HUES6 (cell line): ENCODE results near the gene BLMH.

ENCODE experiments used
- H3K27ac ChIP-seq: 2 replicates; pipeline ENCODE4 v1.7.0; 2013; ENCODE audit warnings: low read depth, mild to moderate bottlenecking, low read length, inconsistent platforms
- H3K27me3 ChIP-seq: 2 replicates; pipeline ENCODE4 v1.6.1; 2013; ENCODE audit warnings: low read length; ENCODE audit not compliant: control insufficient read depth, insufficient read depth
- H3K36me3 ChIP-seq: 2 replicates; pipeline ENCODE4 v1.6.1; 2013; ENCODE audit warnings: low read length; ENCODE audit not compliant: control insufficient read depth, insufficient read depth
- H3K4me1 ChIP-seq: 2 replicates; pipeline ENCODE4 v1.6.1; 2013; ENCODE audit warnings: low read length; ENCODE audit not compliant: control insufficient read depth, insufficient read depth
- H3K4me3 ChIP-seq: 2 replicates; pipeline ENCODE4 v1.5.1; 2013; ENCODE audit warnings: low read depth, low read length
- H3K9ac ChIP-seq: one replicate; pipeline ENCODE4 v1.6.1; 2013; ENCODE audit warnings: mild to moderate bottlenecking, low read length
- H3K9me3 ChIP-seq: 2 replicates; pipeline ENCODE4 v1.6.1; 2013; ENCODE audit warnings: low read depth, low read length; ENCODE audit not compliant: control insufficient read depth, insufficient read depth

BLMH gene

DNA sequence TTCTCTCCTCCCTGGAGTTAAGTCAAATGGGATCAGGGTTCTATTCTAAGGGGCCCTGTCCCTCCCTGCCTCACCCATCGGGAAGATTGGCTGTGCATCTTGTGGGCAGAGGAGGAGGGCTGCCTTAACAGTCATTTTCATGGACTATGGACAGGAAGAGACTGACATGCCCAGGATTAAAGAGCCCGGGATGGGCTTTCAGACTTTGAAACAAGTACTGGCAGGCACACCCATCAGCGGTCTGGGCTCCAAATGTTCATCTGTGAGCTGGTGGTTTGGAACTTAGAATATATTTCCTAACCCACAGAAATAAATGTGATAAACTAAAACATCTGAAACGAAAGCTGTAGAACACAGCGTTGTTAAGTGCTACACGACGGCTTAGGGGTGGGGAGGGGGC lies 62.7 kb downstream of the BLMH start:
- no peaks in the 10 kb centered on the region for H3K4me1 ChIP-seq
- peaks cover 46% of the 10 kb centered on the region for H3K27me3 ChIP-seq

DNA sequence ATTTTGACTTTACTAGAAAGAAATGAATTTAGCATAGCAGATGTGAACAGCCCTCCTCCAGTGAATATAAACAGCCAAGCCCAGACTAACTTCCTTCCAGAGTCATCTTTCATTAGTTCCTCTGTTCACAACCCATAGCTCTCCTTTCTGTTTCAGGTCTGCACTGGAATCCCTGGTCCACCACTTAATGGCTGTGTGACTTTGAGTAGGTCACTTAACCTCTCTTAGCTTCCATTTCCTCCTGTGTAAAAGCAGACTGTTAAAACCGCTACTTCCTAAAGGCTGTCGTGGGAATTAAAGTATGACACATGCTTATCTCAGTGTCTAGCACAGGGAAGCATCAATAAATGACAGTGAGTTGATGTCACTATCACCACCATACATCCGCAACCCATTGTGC lies 63.7 kb downstream of the BLMH start:
- peaks cover 36% of the 10 kb centered on the region for H3K27me3 ChIP-seq
- no peaks in the 10 kb centered on the region for H3K9me3 ChIP-seq
- no peak overlapping the region for H3K9ac ChIP-seq
- no peak overlapping the region for H3K4me3 ChIP-seq
- H3K27ac ChIP-seq: no peak overlapping the region
- no peaks in the 10 kb centered on the region for H3K36me3 ChIP-seq
- H3K4me1 ChIP-seq: no peaks in the 10 kb centered on the region

More for the DNA sequence above, 62.7 kb downstream of the BLMH start:
- Histone ChIP-seq H3K36me3 (no peaks in the 10 kb centered on the region), H3K27ac (no peak overlapping the region), H3K9me3 (no peaks in the 10 kb centered on the region), H3K9ac (no peak overlapping the region), H3K4me3 (no peak overlapping the region)

DNA sequence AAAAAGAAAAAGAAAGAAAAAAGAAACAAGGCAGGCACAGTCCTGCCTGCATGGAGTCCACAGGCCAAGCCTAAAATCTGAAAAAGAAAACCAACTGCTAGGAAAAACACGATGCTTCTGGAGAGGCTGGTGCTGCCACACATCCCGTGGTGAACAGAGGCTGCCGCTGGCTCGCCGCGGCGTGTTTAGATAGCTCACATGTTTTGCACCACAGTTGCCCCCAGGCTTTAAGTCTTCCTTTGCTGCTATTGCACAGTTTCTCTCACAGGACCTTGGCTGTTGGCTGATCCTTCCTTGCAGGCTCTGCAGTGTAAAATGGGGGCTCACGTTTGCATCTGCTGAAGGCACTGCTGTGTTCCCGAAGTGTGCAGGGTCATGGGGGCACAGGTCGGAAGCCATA lies 64.9 kb downstream of the BLMH start:
- no peaks in the 10 kb centered on the region for H3K4me1 ChIP-seq
- H3K27ac ChIP-seq: no peak overlapping the region
- no peak overlapping the region for H3K4me3 ChIP-seq
- H3K36me3 ChIP-seq: no peaks in the 10 kb centered on the region
- H3K9me3 ChIP-seq: no peaks in the 10 kb centered on the region
- H3K27me3 ChIP-seq: peaks cover 25% of the 10 kb centered on the region; the same call in 1 of the 2 replicates
- no peak overlapping the region for H3K9ac ChIP-seq

DNA sequence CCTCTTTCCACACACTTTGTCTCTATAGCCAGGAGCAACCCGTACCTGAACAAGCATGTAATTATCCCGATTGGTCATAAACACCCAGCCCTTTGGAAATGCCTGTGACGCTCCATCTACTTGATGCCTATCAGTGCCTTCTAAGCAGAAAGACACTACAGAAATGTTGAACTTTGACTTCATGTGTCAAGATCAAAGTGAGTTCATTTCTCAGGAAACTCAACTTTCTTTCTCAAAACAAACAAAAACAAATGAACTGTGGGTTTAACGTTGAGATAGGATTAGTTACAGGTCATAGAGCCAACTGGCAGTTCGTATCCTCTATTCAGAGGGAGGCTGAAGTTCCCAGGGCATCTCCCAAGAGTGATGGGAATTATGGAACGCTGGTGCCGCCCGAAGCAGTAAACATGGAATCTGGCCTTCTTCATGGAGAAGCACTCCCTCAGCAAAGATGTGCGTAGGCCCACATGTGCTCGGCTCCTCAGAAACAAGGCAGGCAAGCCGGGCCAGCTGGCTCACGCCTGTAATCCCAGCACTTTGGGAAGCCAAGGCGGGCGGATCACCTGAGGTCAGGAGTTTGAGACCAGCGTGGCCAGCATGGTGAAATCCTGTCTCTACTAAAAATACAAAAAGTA lies 65.7 kb downstream of the BLMH start:
- Histone ChIP-seq H3K9me3 (no peaks in the 10 kb centered on the region), H3K27ac (no peak overlapping the region), H3K9ac (no peak overlapping the region), H3K4me3 (no peak overlapping the region), H3K36me3 (no peaks in the 10 kb centered on the region), H3K4me1 (no peaks in the 10 kb centered on the region), H3K27me3 (peaks cover 22% of the 10 kb centered on the region; the same call in 1 of the 2 replicates)

DNA sequence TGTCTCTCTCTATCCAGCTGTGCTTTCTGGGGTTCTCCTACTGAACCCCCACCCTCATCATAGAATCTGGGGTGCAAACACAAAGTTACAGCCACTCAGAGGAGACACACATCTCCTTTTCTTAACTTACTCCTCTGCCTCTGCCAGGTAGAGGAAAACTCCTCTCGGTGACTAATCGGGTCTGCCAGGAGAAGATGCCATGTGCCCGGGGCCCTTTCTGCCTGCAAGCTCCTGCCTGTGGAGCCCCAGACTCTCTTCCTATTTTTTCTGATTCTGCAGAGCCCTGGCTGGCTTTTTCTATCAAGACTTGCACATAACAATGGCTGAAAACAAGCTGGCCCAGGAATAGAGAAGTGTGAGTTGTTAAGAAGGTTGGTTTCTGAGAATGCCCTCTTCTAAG lies 66.6 kb downstream of the BLMH start:
- no peaks in the 10 kb centered on the region for H3K9me3 ChIP-seq
- H3K27me3 ChIP-seq: peaks cover 13% of the 10 kb centered on the region; the same call in 1 of the 2 replicates
- no peaks in the 10 kb centered on the region for H3K36me3 ChIP-seq
- no peak overlapping the region for H3K27ac ChIP-seq
- no peak overlapping the region for H3K4me3 ChIP-seq
- no peak overlapping the region for H3K9ac ChIP-seq
- H3K4me1 ChIP-seq: no peaks in the 10 kb centered on the region

DNA sequence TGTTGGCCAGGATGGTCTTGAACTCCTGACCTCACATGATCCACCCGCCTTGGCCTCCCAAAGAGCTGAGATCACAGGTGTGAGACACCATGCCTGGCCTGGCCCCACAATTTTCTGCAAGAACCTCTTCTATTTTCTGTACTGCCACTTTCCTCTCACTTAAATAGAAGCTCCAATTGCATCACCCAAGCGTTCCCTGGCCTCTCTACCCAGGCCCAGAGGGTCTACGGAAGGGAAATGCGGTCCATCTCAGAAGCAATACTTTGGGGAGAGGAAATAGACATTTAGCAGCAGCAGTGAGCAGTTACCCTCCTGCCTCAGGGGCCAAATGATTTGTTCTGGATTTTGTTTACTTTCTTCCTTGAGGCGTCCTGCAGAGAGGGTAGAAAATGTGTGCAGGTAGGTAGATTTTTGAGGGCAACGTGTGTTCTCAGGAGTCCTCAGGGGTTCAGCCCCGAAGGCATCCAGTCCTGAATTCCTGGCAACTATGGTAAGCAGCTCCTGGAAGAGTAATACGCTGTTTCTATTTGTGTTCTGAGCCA lies 67.3 kb downstream of the BLMH start:
- no peak overlapping the region for H3K9ac ChIP-seq
- H3K27ac ChIP-seq: no peak overlapping the region
- no peaks in the 10 kb centered on the region for H3K9me3 ChIP-seq
- H3K27me3 ChIP-seq: peaks cover 11% of the 10 kb centered on the region; the same call in 1 of the 2 replicates
- H3K4me3 ChIP-seq: no peak overlapping the region
- no peaks in the 10 kb centered on the region for H3K36me3 ChIP-seq
- no peaks in the 10 kb centered on the region for H3K4me1 ChIP-seq

DNA sequence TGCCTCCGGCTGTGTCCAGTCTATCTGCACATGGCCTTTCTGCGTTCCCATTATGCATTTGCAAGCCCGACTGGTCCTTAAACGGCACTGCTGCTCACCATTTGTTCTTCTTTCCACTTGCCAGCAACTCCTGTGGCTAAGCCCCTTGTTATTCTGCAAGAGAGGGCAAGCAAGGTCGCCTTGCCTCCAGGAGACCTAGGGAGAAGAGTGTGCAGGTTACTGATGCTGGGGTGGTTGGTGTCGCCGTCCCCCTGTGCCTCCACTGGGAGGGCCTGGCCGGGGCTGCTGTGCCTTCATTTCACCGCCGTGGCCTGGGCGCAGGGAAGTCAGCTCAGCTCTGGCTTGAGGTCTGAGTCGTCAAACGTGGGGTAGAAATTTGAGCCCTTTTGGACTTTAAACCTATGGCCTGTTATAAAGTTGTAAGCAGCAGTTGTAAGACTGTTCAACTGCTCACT lies 69.0 kb downstream of the BLMH start:
- no peak overlapping the region for H3K27ac ChIP-seq
- H3K9ac ChIP-seq: no peak overlapping the region
- no peak overlapping the region for H3K4me3 ChIP-seq
- no peaks in the 10 kb centered on the region for H3K4me1 ChIP-seq
- no peaks in the 10 kb centered on the region; the same call in 1 of the 2 replicates for H3K27me3 ChIP-seq
- H3K9me3 ChIP-seq: no peaks in the 10 kb centered on the region
- no peaks in the 10 kb centered on the region for H3K36me3 ChIP-seq

DNA sequence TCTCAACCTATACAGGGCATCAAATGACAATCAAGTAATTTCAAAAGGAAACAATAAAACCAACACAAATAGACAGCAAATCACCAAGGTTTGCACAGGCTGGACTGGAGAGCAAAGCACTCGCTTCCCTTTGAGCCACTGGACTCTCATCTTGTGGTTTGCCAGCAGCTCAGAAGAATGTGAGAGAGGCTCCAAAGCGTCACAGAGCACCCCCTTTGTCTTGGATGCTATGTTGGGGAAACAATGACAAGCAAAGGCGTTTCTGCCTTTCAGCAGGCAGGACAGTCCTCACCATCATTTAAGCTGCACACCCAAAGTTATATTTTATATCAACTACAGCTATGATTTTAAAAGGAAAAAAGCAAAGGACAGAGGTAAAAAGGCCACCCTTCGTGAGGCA lies 69.5 kb downstream of the BLMH start:
- Histone ChIP-seq H3K27me3 (no peaks in the 10 kb centered on the region; the same call in 1 of the 2 replicates), H3K4me1 (no peaks in the 10 kb centered on the region), H3K4me3 (no peak overlapping the region), H3K9ac (no peak overlapping the region), H3K27ac (no peak overlapping the region), H3K9me3 (no peaks in the 10 kb centered on the region), H3K36me3 (no peaks in the 10 kb centered on the region)

DNA sequence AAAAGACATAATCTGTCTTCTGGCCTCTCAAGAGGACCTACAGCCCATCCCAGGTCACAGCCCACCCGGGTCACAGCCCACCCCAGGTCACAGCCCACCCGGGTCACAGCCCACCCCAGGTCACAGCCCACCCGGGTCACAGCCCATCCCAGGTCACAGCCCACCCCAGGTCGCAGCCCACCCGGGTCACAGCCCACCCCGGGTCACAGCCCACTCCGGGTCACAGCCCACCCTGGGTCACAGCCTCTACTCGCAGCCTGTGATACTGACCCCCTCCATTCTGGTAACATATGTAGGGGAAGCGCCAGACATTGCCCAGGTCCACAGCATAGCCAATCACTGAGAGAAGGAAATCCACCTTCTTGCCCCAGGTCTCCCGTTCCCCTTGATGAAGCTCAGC lies 70.4 kb downstream of the BLMH start:
- Histone ChIP-seq H3K9me3 (no peaks in the 10 kb centered on the region), H3K27me3 (no peaks in the 10 kb centered on the region; the same call in 1 of the 2 replicates), H3K4me1 (no peaks in the 10 kb centered on the region), H3K36me3 (no peaks in the 10 kb centered on the region), H3K9ac (no peak overlapping the region), H3K27ac (no peak overlapping the region), H3K4me3 (no peak overlapping the region)

DNA sequence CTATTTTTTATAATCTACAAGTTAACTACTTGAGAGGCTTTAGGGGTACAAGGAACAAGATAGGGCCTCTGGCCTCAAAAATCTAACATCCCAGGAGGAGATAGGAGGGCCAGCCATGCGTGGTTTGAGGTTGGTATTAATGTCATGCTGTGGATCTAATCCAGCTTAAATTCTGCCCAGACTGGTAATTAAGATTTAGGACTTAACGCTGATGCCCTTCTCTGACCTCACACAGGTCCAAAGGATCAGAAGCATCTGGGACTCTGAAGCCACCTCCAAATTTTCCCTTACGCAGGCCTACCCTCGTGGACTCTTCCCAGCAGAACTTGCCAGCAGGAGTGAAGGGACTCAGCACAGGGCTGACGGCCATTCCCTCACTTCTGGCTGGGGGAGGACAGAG lies 71.3 kb downstream of the BLMH start:
- H3K9ac ChIP-seq: no peak overlapping the region
- H3K36me3 ChIP-seq: no peaks in the 10 kb centered on the region
- H3K27ac ChIP-seq: no peak overlapping the region
- H3K4me3 ChIP-seq: no peak overlapping the region
- H3K27me3 ChIP-seq: no peaks in the 10 kb centered on the region
- H3K4me1 ChIP-seq: no peaks in the 10 kb centered on the region
- no peaks in the 10 kb centered on the region for H3K9me3 ChIP-seq

DNA sequence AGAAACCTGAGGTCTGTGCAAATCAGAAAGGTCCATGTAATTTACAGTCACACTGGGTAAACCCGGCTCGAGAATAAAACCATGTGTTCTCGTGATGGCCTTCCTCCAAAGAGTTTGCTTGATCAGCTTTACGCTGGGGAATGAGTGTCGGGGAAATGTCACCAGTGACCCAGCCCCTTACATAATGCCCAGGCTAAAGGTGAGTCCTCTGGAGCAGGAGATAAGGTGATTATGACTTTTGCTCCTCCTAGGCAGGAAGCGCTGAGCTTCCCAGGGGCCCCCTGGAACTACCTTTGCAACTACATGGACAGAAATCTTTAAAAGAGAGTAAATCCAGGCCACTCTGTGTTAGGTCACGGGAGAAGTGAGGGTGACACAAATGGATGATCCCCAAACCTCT lies 71.9 kb downstream of the BLMH start:
- H3K4me3 ChIP-seq: no peak overlapping the region
- H3K36me3 ChIP-seq: no peaks in the 10 kb centered on the region
- H3K4me1 ChIP-seq: no peaks in the 10 kb centered on the region
- H3K27me3 ChIP-seq: no peaks in the 10 kb centered on the region
- H3K9ac ChIP-seq: no peak overlapping the region
- H3K9me3 ChIP-seq: no peaks in the 10 kb centered on the region
- no peak overlapping the region for H3K27ac ChIP-seq
